ENCODE measurements around the gene TOR1B.
"Not testable (repeated sequence)": the region's sequence is repeated elsewhere in the genome, so short reads cannot be mapped to it uniquely, and the experiment has no call there.

TOR1B gene

GRCh38 chr9:129761901-129762369, 41.0 kb upstream of the TOR1B start:
- Histone ChIP-seq H3K4me2 (ENCODE audit: insufficient read depth, low read length, poor library complexity, severe bottlenecking) (no peak overlapping the region), H2BK5ac (ENCODE audit: low read length) (no peak overlapping the region), H3K14ac (ENCODE audit: low read length) (peak overlapping the region; percentile 12), H3K27ac (replicated peaks; ENCODE audit: low read length) (no peak overlapping the region), H3K27me3 (ENCODE audit: control insufficient read depth in 3 of 3, insufficient read depth in 3 of 3, low read depth in 1 of 3, low read length in 3 of 3) (peaks cover 0 to 4% (median 0%) of the 10 kb centered on the region in 3 experiments), H3K9ac (ENCODE audit: low read depth, low read length, poor library complexity) (no peak overlapping the region), H2BK120ac (ENCODE audit: low read depth, low read length) (no peak overlapping the region), H3K9me3 (replicated peaks in 1 of 2; ENCODE audit: control insufficient read depth in 2 of 2, insufficient read depth in 1 of 2, low read depth in 1 of 2, low read length in 2 of 2) (no peaks in the 10 kb centered on the region), H2BK12ac (ENCODE audit: low read length) (no peak overlapping the region), H3K79me1 (ENCODE audit: low read depth, low read length) (no peaks in the 10 kb centered on the region), H2AK5ac (ENCODE audit: low read depth, low read length) (no peak overlapping the region), H3K4me1 (ENCODE audit: control insufficient read depth in 2 of 2, insufficient read depth in 1 of 2, low read depth in 1 of 2, low read length in 2 of 2) (peaks cover 0 to 4% of the 10 kb centered on the region in 2 donors), H3K23ac (ENCODE audit: low read depth, low read length, poor library complexity) (no peak overlapping the region), H2BK15ac (ENCODE audit: low read length) (no peak overlapping the region), H3K4me3 (ENCODE audit: low read length in 2 of 2) (no peak overlapping the region), H3K36me3 (replicated peaks in 1 of 2; ENCODE audit: control insufficient read depth in 2 of 2, insufficient read depth in 2 of 2, low read length in 2 of 2) (no peaks in the 10 kb centered on the region), H3K18ac (ENCODE audit: low read length) (peak overlapping the region; percentile 61), H3K4ac (ENCODE audit: low read length) (no peak overlapping the region), H4K8ac (ENCODE audit: low read depth, low read length) (no peak overlapping the region), H4K91ac (ENCODE audit: low read depth, low read length, poor library complexity) (no peak overlapping the region), H2AFZ (ENCODE audit: low read length) (peak overlapping the region; percentile 74)
- DNase-seq (ENCODE audit: low spot score), result no peak
- WGBS, 2 donors (ENCODE audit: extremely low coverage in 2 of 2, insufficient read length in 2 of 2, insufficient replicate concordance in 1 of 2), result no CpG with 5 or more reads among the region's 6 CpGs

GRCh38 chr9:129762370-129762984, 40.5 kb upstream of the TOR1B start:
- not testable (repeated sequence) for H3K23ac ChIP-seq (ENCODE audit: low read depth, low read length, poor library complexity); H3K79me1 ChIP-seq (ENCODE audit: low read depth, low read length); H4K91ac ChIP-seq (ENCODE audit: low read depth, low read length, poor library complexity); H3K18ac ChIP-seq (ENCODE audit: low read length); H3K4me1 ChIP-seq (ENCODE audit: control insufficient read depth in 2 of 2, insufficient read depth in 1 of 2, low read depth in 1 of 2, low read length in 2 of 2); H3K4ac ChIP-seq (ENCODE audit: low read length); H3K14ac ChIP-seq (ENCODE audit: low read length); H3K27me3 ChIP-seq (ENCODE audit: control insufficient read depth in 3 of 3, insufficient read depth in 3 of 3, low read depth in 1 of 3, low read length in 3 of 3); H3K36me3 ChIP-seq (replicated peaks in 1 of 2; ENCODE audit: control insufficient read depth in 2 of 2, insufficient read depth in 2 of 2, low read length in 2 of 2); H3K9ac ChIP-seq (ENCODE audit: low read depth, low read length, poor library complexity); DNase-seq (ENCODE audit: low spot score); H3K27ac ChIP-seq (replicated peaks; ENCODE audit: low read length); H4K8ac ChIP-seq (ENCODE audit: low read depth, low read length); H3K9me3 ChIP-seq (replicated peaks in 1 of 2; ENCODE audit: control insufficient read depth in 2 of 2, insufficient read depth in 1 of 2, low read depth in 1 of 2, low read length in 2 of 2); H3K4me2 ChIP-seq (ENCODE audit: insufficient read depth, low read length, poor library complexity, severe bottlenecking); H2AK5ac ChIP-seq (ENCODE audit: low read depth, low read length); H2BK120ac ChIP-seq (ENCODE audit: low read depth, low read length); H2BK12ac ChIP-seq (ENCODE audit: low read length); H3K4me3 ChIP-seq (ENCODE audit: low read length in 2 of 2); H2BK15ac ChIP-seq (ENCODE audit: low read length); H2BK5ac ChIP-seq (ENCODE audit: low read length)
- no CpG with 5 or more reads among the region's 13 CpGs for WGBS, 2 donors (ENCODE audit: extremely low coverage in 2 of 2, insufficient read length in 2 of 2, insufficient replicate concordance in 1 of 2)
- H2AFZ ChIP-seq (ENCODE audit: low read length), result peak overlapping the region; percentile 74

GRCh38 chr9:129762985-129763926, 39.7 kb upstream of the TOR1B start:
- Histone ChIP-seq H3K4me3 (ENCODE audit: low read length in 2 of 2) (no peak overlapping the region), H3K79me1 (ENCODE audit: low read depth, low read length) (no peaks in the 10 kb centered on the region), H3K36me3 (replicated peaks in 1 of 2; ENCODE audit: control insufficient read depth in 2 of 2, insufficient read depth in 2 of 2, low read length in 2 of 2) (no peaks in the 10 kb centered on the region), H3K9me3 (replicated peaks in 1 of 2; ENCODE audit: control insufficient read depth in 2 of 2, insufficient read depth in 1 of 2, low read depth in 1 of 2, low read length in 2 of 2) (no peaks in the 10 kb centered on the region), H3K27ac (replicated peaks; ENCODE audit: low read length) (no peak overlapping the region), H2BK15ac (ENCODE audit: low read length) (no peak overlapping the region), H3K4me2 (ENCODE audit: insufficient read depth, low read length, poor library complexity, severe bottlenecking) (no peak overlapping the region), H3K18ac (ENCODE audit: low read length) (peak overlapping the region; percentile 16), H3K23ac (ENCODE audit: low read depth, low read length, poor library complexity) (no peak overlapping the region), H2AK5ac (ENCODE audit: low read depth, low read length) (no peak overlapping the region), H3K4me1 (ENCODE audit: control insufficient read depth in 2 of 2, insufficient read depth in 1 of 2, low read depth in 1 of 2, low read length in 2 of 2) (peaks cover 0 to 4% of the 10 kb centered on the region in 2 donors), H3K4ac (ENCODE audit: low read length) (no peak overlapping the region), H3K14ac (ENCODE audit: low read length) (no peak overlapping the region), H2BK5ac (ENCODE audit: low read length) (no peak overlapping the region), H3K9ac (ENCODE audit: low read depth, low read length, poor library complexity) (no peak overlapping the region), H4K8ac (ENCODE audit: low read depth, low read length) (no peak overlapping the region), H2BK120ac (ENCODE audit: low read depth, low read length) (no peak overlapping the region), H4K91ac (ENCODE audit: low read depth, low read length, poor library complexity) (no peak overlapping the region), H2AFZ (ENCODE audit: low read length) (no peak overlapping the region), H2BK12ac (ENCODE audit: low read length) (no peak overlapping the region), H3K27me3 (ENCODE audit: control insufficient read depth in 3 of 3, insufficient read depth in 3 of 3, low read depth in 1 of 3, low read length in 3 of 3) (peaks cover 0 to 4% (median 0%) of the 10 kb centered on the region in 3 experiments)
- no CpG with 5 or more reads among the region's 13 CpGs for WGBS, 2 donors (ENCODE audit: extremely low coverage in 2 of 2, insufficient read length in 2 of 2, insufficient replicate concordance in 1 of 2)
- no peak for DNase-seq (ENCODE audit: low spot score)

GRCh38 chr9:129765764-129766317, 37.1 kb upstream of the TOR1B start:
- H3K4me1 ChIP-seq (ENCODE audit: control insufficient read depth in 2 of 2, insufficient read depth in 1 of 2, low read depth in 1 of 2, low read length in 2 of 2), result peaks cover 0 to 4% of the 10 kb centered on the region in 2 donors
- no CpG with 5 or more reads among the region's 4 CpGs for WGBS, 2 donors (ENCODE audit: extremely low coverage in 2 of 2, insufficient read length in 2 of 2, insufficient replicate concordance in 1 of 2)
- H2BK15ac ChIP-seq (ENCODE audit: low read length), result no peak overlapping the region
- no peak overlapping the region for H3K4me2 ChIP-seq (ENCODE audit: insufficient read depth, low read length, poor library complexity, severe bottlenecking)
- no peak overlapping the region for H4K8ac ChIP-seq (ENCODE audit: low read depth, low read length)
- no peak overlapping the region for H3K9ac ChIP-seq (ENCODE audit: low read depth, low read length, poor library complexity)
- no peak overlapping the region for H2BK12ac ChIP-seq (ENCODE audit: low read length)
- H3K18ac ChIP-seq (ENCODE audit: low read length), result no peak overlapping the region
- peaks cover 0 to 9% (median 0%) of the 10 kb centered on the region in 3 experiments for H3K27me3 ChIP-seq (ENCODE audit: control insufficient read depth in 3 of 3, insufficient read depth in 3 of 3, low read depth in 1 of 3, low read length in 3 of 3)
- no peak overlapping the region for H3K23ac ChIP-seq (ENCODE audit: low read depth, low read length, poor library complexity)
- H3K27ac ChIP-seq (replicated peaks; ENCODE audit: low read length), result no peak overlapping the region
- H3K79me1 ChIP-seq (ENCODE audit: low read depth, low read length), result no peaks in the 10 kb centered on the region
- DNase-seq (ENCODE audit: low spot score), result no peak
- H3K14ac ChIP-seq (ENCODE audit: low read length), result no peak overlapping the region
- H3K4me3 ChIP-seq (ENCODE audit: low read length in 2 of 2), result no peak overlapping the region
- H2AK5ac ChIP-seq (ENCODE audit: low read depth, low read length), result no peak overlapping the region
- H2BK5ac ChIP-seq (ENCODE audit: low read length), result no peak overlapping the region
- no peak overlapping the region for H4K91ac ChIP-seq (ENCODE audit: low read depth, low read length, poor library complexity)
- no peaks in the 10 kb centered on the region for H3K36me3 ChIP-seq (replicated peaks in 1 of 2; ENCODE audit: control insufficient read depth in 2 of 2, insufficient read depth in 2 of 2, low read length in 2 of 2)
- no peak overlapping the region for H2BK120ac ChIP-seq (ENCODE audit: low read depth, low read length)
- H3K4ac ChIP-seq (ENCODE audit: low read length), result no peak overlapping the region
- H2AFZ ChIP-seq (ENCODE audit: low read length), result no peak overlapping the region
- no peaks in the 10 kb centered on the region for H3K9me3 ChIP-seq (replicated peaks in 1 of 2; ENCODE audit: control insufficient read depth in 2 of 2, insufficient read depth in 1 of 2, low read depth in 1 of 2, low read length in 2 of 2)

Data from neuronal stem cell (in vitro differentiated cells).